Endothelial cell of umbilical vein (primary cell): ENCODE results near the gene PHC3. TPM values are rescaled to one million over a fixed set of nuclear protein-coding genes. Genes with fewer than 3 reads are reported as not detected.

Experiments
- BruUV-seq: library from RNA; stranded (reverse); fragments of 400-500 nt; replicated peaks from 2 replicates; lab custom pipeline; 2021; lab: Mats Ljungman, UMichigan
- CTCF ChIA-PET: fragments of 300-600, 350-600 bp; sonication (Branson Sonifier 250); formaldehyde crosslinking; loops from one replicate; lab custom pipeline; 2021; ENCODE audit warnings: antibody characterized with exemption, inconsistent platforms; lab: Charles Lee
- POLR2A ChIA-PET: fragments of 300-600, 350-600 bp; sonication (Branson Sonifier 250); formaldehyde crosslinking; loops from one replicate; lab custom pipeline; 2021; ENCODE audit warnings: antibody characterized with exemption, inconsistent platforms; lab: Charles Lee
- DNase-seq: peaks from one replicate; pipeline ENCODE4 v3.0.0-alpha.2; 2011; ENCODE audit warnings: low read depth, low spot score
- FAIRE-seq: peaks from 2 replicates; lab custom pipeline; 2011; peaks lifted over from hg19 to GRCh38; lab: Jason Lieb, UNC
- H2AFZ ChIP-seq: 2 replicates; pipeline ENCODE4 v1.6.0; 2012; ENCODE audit warnings: low read depth, low read length, control low read depth, inconsistent platforms
- H3K27ac ChIP-seq: 2 replicates; pipeline ENCODE4 v1.5.1; 2011; ENCODE audit warnings: low read depth, mild to moderate bottlenecking, control low read depth, low read length, moderate library complexity; ENCODE audit not compliant: insufficient read depth
- H3K27me3 ChIP-seq, 2 experiments: 2 replicates each; pipeline versions ENCODE4 v1.6.0 to v1.6.1; 2011; ENCODE audit warnings: low read length in 2 of 2, mixed read lengths in 1 of 2; ENCODE audit not compliant: control insufficient read depth in 2 of 2, insufficient read depth in 2 of 2
- H3K36me3 ChIP-seq, 2 experiments: 2 replicates in 1 of 2; 3 replicates in 1 of 2; pipeline ENCODE4 v1.5.1; 2011; ENCODE audit warnings: low read length in 2 of 2, mild to moderate bottlenecking in 1 of 2, moderate library complexity in 1 of 2; ENCODE audit not compliant: control insufficient read depth in 2 of 2, insufficient read depth in 2 of 2; ENCODE audit errors: extremely low read depth in 1 of 2
- H3K4me1 ChIP-seq: 3 replicates; pipeline ENCODE4 v1.5.1; 2011; ENCODE audit warnings: mild to moderate bottlenecking, low read length; ENCODE audit not compliant: control insufficient read depth, insufficient read depth; ENCODE audit errors: extremely low read depth
- H3K4me2 ChIP-seq: 2 replicates; pipeline ENCODE4 v1.6.1; 2011; ENCODE audit warnings: low read length, control low read depth, mixed read lengths; ENCODE audit not compliant: insufficient read depth
- H3K4me3 ChIP-seq, 3 experiments: fragments of 200-600 bp in 1 of 3; sonication (generic), shearing (Covaris generic) in 1 of 3; replicated peaks in 1 of 3; 2 replicates each; pipeline ENCODE4 v1.5.1; 2011 to 2016; ENCODE audit warnings: control low read depth in 3 of 3, low read length in 3 of 3, mild to moderate bottlenecking in 2 of 3, inconsistent platforms in 1 of 3, low read depth in 1 of 3, moderate library complexity in 1 of 3; ENCODE audit not compliant: insufficient read depth in 1 of 3
- H3K79me2 ChIP-seq: 2 replicates; pipeline ENCODE4 v1.6.0; 2012; ENCODE audit warnings: low read length, inconsistent platforms; ENCODE audit not compliant: control insufficient read depth, insufficient read depth
- H3K9ac ChIP-seq: replicated peaks from 2 replicates; pipeline ENCODE3; 2011; ENCODE audit warnings: low read length, control low read depth; ENCODE audit not compliant: insufficient read depth; ENCODE audit errors: extremely low read depth
- H3K9me1 ChIP-seq: replicated peaks from 3 replicates; pipeline ENCODE4 v1.6.0; 2011; ENCODE audit warnings: mild to moderate bottlenecking, low read length; ENCODE audit not compliant: control insufficient read depth, insufficient read depth; ENCODE audit errors: extremely low read depth
- H3K9me3 ChIP-seq: replicated peaks from 2 replicates; pipeline ENCODE4 v1.5.1; 2012; ENCODE audit warnings: low read length, inconsistent platforms; ENCODE audit not compliant: control insufficient read depth, insufficient read depth
- H4K20me1 ChIP-seq: replicated peaks from 2 replicates; pipeline ENCODE3; 2011; ENCODE audit warnings: mild to moderate bottlenecking, low read length; ENCODE audit not compliant: control insufficient read depth, insufficient read depth; ENCODE audit errors: extremely low read depth
- EZH2 ChIP-seq: IDR thresholded peaks from 2 replicates; pipeline ENCODE4 v1.6.1; 2012; ENCODE audit warnings: borderline replicate concordance, low read depth, mild to moderate bottlenecking, moderate library complexity, low read length, inconsistent platforms; ENCODE audit not compliant: severe bottlenecking
- FOS ChIP-seq: IDR thresholded peaks from 2 replicates; pipeline ENCODE4 v1.6.1; 2011; ENCODE audit warnings: mild to moderate bottlenecking, low read length, moderate library complexity, borderline replicate concordance; ENCODE audit not compliant: insufficient read depth
- GATA2 ChIP-seq: IDR thresholded peaks from 2 replicates; pipeline ENCODE4 v1.7.0; 2011; ENCODE audit warnings: low read depth, mild to moderate bottlenecking, moderate library complexity, mixed read lengths, low read length; ENCODE audit not compliant: insufficient read length, insufficient read depth
- JUN ChIP-seq: IDR thresholded peaks from 2 replicates; pipeline ENCODE4 v1.6.1; 2011; ENCODE audit warnings: borderline replicate concordance, low read depth; ENCODE audit not compliant: insufficient read length, insufficient read depth
- MYC ChIP-seq: IDR thresholded peaks from one replicate; pipeline ENCODE4 v1.6.1; 2011; ENCODE audit warnings: mild to moderate bottlenecking, low read depth, low read length
- POLR2A ChIP-seq: IDR thresholded peaks from 2 replicates; pipeline ENCODE4 v1.6.1; 2012; ENCODE audit warnings: low read depth, mild to moderate bottlenecking, control low read depth, low read length
- POLR2AphosphoS5 ChIP-seq: IDR thresholded peaks from 2 replicates; pipeline ENCODE4 v1.6.1; 2012; ENCODE audit warnings: low read depth, mild to moderate bottlenecking, control low read depth, low read length, moderate library complexity; ENCODE audit not compliant: insufficient read depth
- dilution Hi-C: fragments of 300-500 bp; cut with MboI; formaldehyde crosslinking; loops from one replicate; pipeline ENCODE4 v1.15.0; 2019; ENCODE audit warnings: low sequenced_read_pairs; ENCODE audit not compliant: extremely low pct_ligation_motif_present
- intact Hi-C: fragments of 100-400 bp; cut with micrococcal nuclease; formaldehyde crosslinking; loops from one replicate; pipeline ENCODE4 v1.10.0; 2022
- polyA plus RNA-seq, 4 experiments: library from polyadenylated mRNA; depleted of rRNA in 3 of 4; stranded (reverse) in 3 of 4; unstranded in 1 of 4; fragments of >200 nt; gene quantifications; 2 replicates each; pipeline versions ENCODE4 v1.2.1 to v1.2.3, GENCODE V29; 2011 to 2012; ENCODE audit warnings: missing spikeins in 1 of 4
- total RNA-seq: library from RNA; stranded (reverse); gene quantifications from 2 replicates; pipeline ENCODE4 v1.2.3, GENCODE V29; 2021
- TF ChIP-seq, protein P1 (sequence below), 2 donors: IDR thresholded peaks; 1 replicate in 1 of 2; 2 replicates in 1 of 2; pipeline ENCODE4 v1.5.1; 2011; ENCODE audit warnings: low read length in 2 of 2, mild to moderate bottlenecking in 2 of 2, moderate library complexity in 2 of 2, control low read depth in 1 of 2, inconsistent platforms in 1 of 2, low read depth in 1 of 2; ENCODE audit not compliant: insufficient read depth in 1 of 2; ENCODE audit errors: extremely low read depth in 1 of 2
- TF ChIP-seq, protein P2 (sequence below): IDR thresholded peaks from 2 replicates; pipeline ENCODE4 v1.6.1; 2011; ENCODE audit not compliant: insufficient read depth, insufficient read length

The PHC3 gene
- total and polyA plus RNA-seq, 2 donors (not counting 3 experiments of a cell fraction or from before 2014, with no cell fraction given), result 35.7 to 45.8 TPM

DNA sequence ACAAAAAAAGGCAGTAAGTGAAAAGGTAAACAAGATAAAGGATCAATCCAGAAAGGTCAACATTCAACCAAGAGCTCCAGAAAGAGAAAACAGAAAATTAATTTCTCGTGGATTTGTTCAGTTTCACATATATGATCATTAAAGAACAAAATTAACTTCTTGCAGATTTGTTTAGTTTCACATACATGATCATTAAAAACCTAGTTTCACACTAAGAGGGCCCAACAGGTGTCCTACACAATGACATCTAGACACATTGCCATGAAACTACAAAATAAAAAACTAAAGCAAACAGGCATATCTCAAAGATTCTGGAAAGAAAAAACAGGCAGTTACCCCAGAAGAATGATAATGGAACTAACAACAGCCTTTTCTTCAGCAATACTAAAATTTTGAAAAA lies 22.1 kb downstream of the PHC3 start:
- no TSS peak for BruUV-seq
- H3K79me2 ChIP-seq, result peaks cover 64% of the 10 kb centered on the region
- H3K4me1 ChIP-seq, result no peaks in the 10 kb centered on the region
- no peaks in the 10 kb centered on the region for H4K20me1 ChIP-seq
- no peak overlapping the region for H3K4me2 ChIP-seq
- dilution Hi-C loops (no loop called here), intact Hi-C loops (no loop called here)
- no peaks in the 10 kb centered on the region for H3K27me3 ChIP-seq
- no peaks in the 10 kb centered on the region for H3K9me1 ChIP-seq
- H3K4me3 ChIP-seq, result no peak overlapping the region
- no peaks in the 10 kb centered on the region for H3K36me3 ChIP-seq
- H3K9ac ChIP-seq, result no peak overlapping the region
- H3K27ac ChIP-seq, result no peak overlapping the region
- no peak for DNase-seq
- ChIA-PET CTCF (interaction anchor here (0.8 kb wide), 1 partner anchor 60 kb away, joined by 3 read pairs; no protein-coding TSS in a partner anchor), POLR2A (interaction anchor here (0.7 kb wide), 1 partner anchor 24 kb away, joined by 8 read pairs; no protein-coding TSS in a partner anchor)
- FAIRE-seq, result no peak
- H2AFZ ChIP-seq, result no peak overlapping the region
- no peaks in the 10 kb centered on the region for H3K9me3 ChIP-seq
- no peak for TF ChIP-seq FOS
- TF ChIP-seq, protein P1, sequence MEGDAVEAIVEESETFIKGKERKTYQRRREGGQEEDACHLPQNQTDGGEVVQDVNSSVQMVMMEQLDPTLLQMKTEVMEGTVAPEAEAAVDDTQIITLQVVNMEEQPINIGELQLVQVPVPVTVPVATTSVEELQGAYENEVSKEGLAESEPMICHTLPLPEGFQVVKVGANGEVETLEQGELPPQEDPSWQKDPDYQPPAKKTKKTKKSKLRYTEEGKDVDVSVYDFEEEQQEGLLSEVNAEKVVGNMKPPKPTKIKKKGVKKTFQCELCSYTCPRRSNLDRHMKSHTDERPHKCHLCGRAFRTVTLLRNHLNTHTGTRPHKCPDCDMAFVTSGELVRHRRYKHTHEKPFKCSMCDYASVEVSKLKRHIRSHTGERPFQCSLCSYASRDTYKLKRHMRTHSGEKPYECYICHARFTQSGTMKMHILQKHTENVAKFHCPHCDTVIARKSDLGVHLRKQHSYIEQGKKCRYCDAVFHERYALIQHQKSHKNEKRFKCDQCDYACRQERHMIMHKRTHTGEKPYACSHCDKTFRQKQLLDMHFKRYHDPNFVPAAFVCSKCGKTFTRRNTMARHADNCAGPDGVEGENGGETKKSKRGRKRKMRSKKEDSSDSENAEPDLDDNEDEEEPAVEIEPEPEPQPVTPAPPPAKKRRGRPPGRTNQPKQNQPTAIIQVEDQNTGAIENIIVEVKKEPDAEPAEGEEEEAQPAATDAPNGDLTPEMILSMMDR (IDR thresholded peaks at IDR 0.05; ENCODE audit: extremely low read depth in 1 of 2, insufficient read depth in 1 of 2, low read depth in 1 of 2, low read length in 2 of 2), result no peak
- no peak for TF ChIP-seq POLR2AphosphoS5
- TF ChIP-seq POLR2A, result no peak
- TF ChIP-seq JUN, result no peak
- TF ChIP-seq, protein P2, sequence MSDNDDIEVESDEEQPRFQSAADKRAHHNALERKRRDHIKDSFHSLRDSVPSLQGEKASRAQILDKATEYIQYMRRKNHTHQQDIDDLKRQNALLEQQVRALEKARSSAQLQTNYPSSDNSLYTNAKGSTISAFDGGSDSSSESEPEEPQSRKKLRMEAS, result no peak
- no peak for TF ChIP-seq MYC
- no peak for TF ChIP-seq EZH2
- no peak for TF ChIP-seq GATA2
